T-helper 1 cell treated with Interleukin-12 subunit alpha and Interleukin-12 subunit beta and Interleukin-4 antibody, amounts not matched to agents 30 ng/mL and 1 ng/mL, for 36 hours (primary cell): ENCODE measurements around the gene AHSA1. TPM values are rescaled to one million over a fixed set of nuclear protein-coding genes. Genes with fewer than 3 reads are reported as not detected.

Experiments used
- intact Hi-C: fragments of 100-400 bp; cut with micrococcal nuclease; formaldehyde crosslinking; loops from one replicate; pipeline ENCODE4 v1.15.1; 2024
- total RNA-seq: library from RNA; stranded (reverse); gene quantifications from 2 replicates; pipeline ENCODE4 v1.2.3, GENCODE V29; 2022

Gene AHSA1
- total RNA-seq, 1 donor from 2014 or later = 180 TPM

GRCh38 chr14:77470224-77470870 is 12.5 kb downstream of the AHSA1 start:
- intact Hi-C loops = no loop called here

- intact Hi-C loops = no loop called here
Measured at GRCh38 chr14:77473921-77474320, 16.0 kb downstream of the AHSA1 start.

- intact Hi-C loops = no loop called here
Measured at GRCh38 chr14:77474479-77475177, 16.7 kb downstream of the AHSA1 start.

- intact Hi-C loops = no loop called here
Measured at GRCh38 chr14:77475432-77476115, 17.7 kb downstream of the AHSA1 start.

GRCh38 chr14:77478029-77478428 is 20.1 kb downstream of the AHSA1 start:
- intact Hi-C loops = no loop called here

GRCh38 chr14:77478796-77479195 is 20.9 kb downstream of the AHSA1 start:
- intact Hi-C loops = no loop called here

- intact Hi-C loops = no loop called here
Measured at GRCh38 chr14:77482422-77482821, 24.5 kb downstream of the AHSA1 start.

GRCh38 chr14:77485256-77485655 is 27.4 kb downstream of the AHSA1 start:
- intact Hi-C loops = no loop called here

GRCh38 chr14:77485901-77486678 is 28.2 kb downstream of the AHSA1 start:
- intact Hi-C loops = no loop called here

- intact Hi-C loops = no loop called here
Measured at GRCh38 chr14:77488558-77488957, 30.7 kb downstream of the AHSA1 start.

- intact Hi-C loops = no loop called here
Measured at GRCh38 chr14:77489041-77489440, 31.1 kb downstream of the AHSA1 start.

GRCh38 chr14:77490347-77490986 is 32.6 kb downstream of the AHSA1 start:
- intact Hi-C loops = no loop called here

GRCh38 chr14:77491056-77491455 is 33.2 kb downstream of the AHSA1 start:
- intact Hi-C loops = no loop called here

- intact Hi-C loops = no loop called here
Measured at GRCh38 chr14:77495334-77495733, 37.4 kb downstream of the AHSA1 start.

GRCh38 chr14:77498120-77498979 is 40.5 kb downstream of the AHSA1 start, which contains the start of gene ISM2:
Gene ISM2 (minus strand): TSS chr14:77498816. CDS start chr14:77498793, 23 bp downstream.
- intact Hi-C loops = loop anchor here (1.0 kb wide), 1 partner anchor 40 kb away; the partner anchor contains the start of gene AHSA1

GRCh38 chr14:77498984-77499527 is 41.2 kb downstream of the AHSA1 start:
- intact Hi-C loops = loop anchor here (1.0 kb wide), 1 partner anchor 41 kb away; the partner anchor contains the start of gene AHSA1

GRCh38 chr14:77502109-77502782 is 44.4 kb downstream of the AHSA1 start:
- intact Hi-C loops = no loop called here

- intact Hi-C loops = no loop called here
Measured at GRCh38 chr14:77503138-77503537, 45.2 kb downstream of the AHSA1 start.

GRCh38 chr14:77505031-77505430 is 47.1 kb downstream of the AHSA1 start:
- intact Hi-C loops = no loop called here
